MM.1S (cell line): ENCODE results near the gene NDNF.

ENCODE experiments used
- DNase-seq: peaks from one replicate; pipeline ENCODE4 v3.0.0-alpha.2; 2015
- H2AFZ ChIP-seq: fragments of 300-600 bp; sonication (generic); 2 replicates; pipeline ENCODE4 v1.6.0; 2016; ENCODE audit warnings: antibody characterized with exemption, low read length
- H3F3A ChIP-seq: fragments of 300-600 bp; sonication (generic); 2 replicates; pipeline ENCODE4 v1.6.1; 2016; ENCODE audit warnings: mild to moderate bottlenecking, antibody characterized with exemption, low read length, moderate library complexity, mixed read lengths; ENCODE audit not compliant: insufficient read depth
- H3K27ac ChIP-seq: fragments of 300-600 bp; sonication (generic); 2 replicates; pipeline ENCODE4 v1.5.1; 2016; ENCODE audit warnings: mild to moderate bottlenecking, low read length
- H3K27me3 ChIP-seq: fragments of 300-600 bp; sonication (generic); replicated peaks from 2 replicates; pipeline ENCODE4 v1.6.0; 2016; ENCODE audit warnings: low read length; ENCODE audit not compliant: insufficient read depth
- H3K36me3 ChIP-seq: fragments of 300-600 bp; sonication (generic); replicated peaks from 2 replicates; pipeline ENCODE4 v1.6.1; 2016; ENCODE audit warnings: mild to moderate bottlenecking, low read length, mixed read lengths; ENCODE audit not compliant: insufficient read depth
- H3K4me1 ChIP-seq: fragments of 300-600 bp; sonication (generic); 2 replicates; pipeline ENCODE4 v1.6.1; 2016; ENCODE audit warnings: low read length, mixed read lengths
- H3K4me2 ChIP-seq: fragments of 300-600 bp; sonication (generic); 2 replicates; pipeline ENCODE4 v1.6.0; 2016; ENCODE audit warnings: low read depth, low read length
- H3K4me3 ChIP-seq: fragments of 300-600 bp; sonication (generic); 2 replicates; pipeline ENCODE4 v1.5.1; 2016; ENCODE audit warnings: low read length, mixed read lengths
- H3K79me2 ChIP-seq: fragments of 300-600 bp; sonication (generic); 2 replicates; pipeline ENCODE4 v1.6.1; 2016; ENCODE audit warnings: mixed run types, low read length, mixed read lengths
- H3K9ac ChIP-seq: fragments of 300-600 bp; sonication (generic); 2 replicates; pipeline ENCODE4 v1.6.1; 2016; ENCODE audit warnings: low read length, mixed read lengths
- H3K9me2 ChIP-seq: fragments of 300-600 bp; sonication (generic); replicated peaks from 2 replicates; pipeline ENCODE4 v1.6.1; 2016; ENCODE audit warnings: mild to moderate bottlenecking, low read length, mixed read lengths; ENCODE audit not compliant: insufficient read depth
- H3K9me3 ChIP-seq: fragments of 300-600 bp; sonication (generic); replicated peaks from 2 replicates; pipeline ENCODE4 v1.6.1; 2016; ENCODE audit warnings: mild to moderate bottlenecking, low read length, mixed read lengths; ENCODE audit not compliant: insufficient read depth
- H4K20me1 ChIP-seq: fragments of 300-600 bp; sonication (generic); 2 replicates; pipeline ENCODE4 v1.6.1; 2016; ENCODE audit warnings: mild to moderate bottlenecking, low read length, moderate library complexity, mixed read lengths; ENCODE audit not compliant: insufficient read depth
- CTCF ChIP-seq: fragments of 300-600 bp; sonication (generic); IDR thresholded peaks from 2 replicates; pipeline ENCODE4 v1.5.1; 2016; ENCODE audit warnings: antibody characterized with exemption, low read length, mixed read lengths
- EZH2 ChIP-seq: fragments of 300-600 bp; sonication (generic); optimal IDR thresholded peaks from 2 replicates; pipeline ENCODE3; 2017; ENCODE audit warnings: low read depth, mild to moderate bottlenecking, antibody characterized with exemption, low read length, mixed read lengths
- EZH2phosphoT487 ChIP-seq: fragments of 300-600 bp; sonication (generic); IDR thresholded peaks from 2 replicates; pipeline ENCODE4 v1.6.1; 2018; ENCODE audit warnings: antibody characterized with exemption, low read length

The NDNF gene

GRCh38 chr4:121107507-121107906, 35.2 kb upstream of the NDNF start:
- 0 out of 2 replicates have a peak, but pooled peaks cover 2% of the 10 kb centered on the region for H3K4me1 ChIP-seq
- H3K4me3 ChIP-seq: no peak overlapping the region
- no peaks in the 10 kb centered on the region for H3F3A ChIP-seq
- no peak for DNase-seq
- H3K79me2 ChIP-seq: no peaks in the 10 kb centered on the region
- no peaks in the 10 kb centered on the region for H3K36me3 ChIP-seq
- no peaks in the 10 kb centered on the region for H4K20me1 ChIP-seq
- H3K9me2 ChIP-seq: no peaks in the 10 kb centered on the region
- H3K4me2 ChIP-seq: no peak overlapping the region
- no peak overlapping the region for H2AFZ ChIP-seq
- no peak overlapping the region for H3K27ac ChIP-seq
- H3K9me3 ChIP-seq: no peaks in the 10 kb centered on the region
- TF ChIP-seq EZH2: no peak
- TF ChIP-seq EZH2phosphoT487: no peak
- no peak for TF ChIP-seq CTCF
- no peak overlapping the region for H3K9ac ChIP-seq
- no peaks in the 10 kb centered on the region for H3K27me3 ChIP-seq

GRCh38 chr4:121100093-121100775, 27.9 kb upstream of the NDNF start:
- Histone ChIP-seq H3K27ac (peak overlapping the region; percentile 88), H2AFZ (no peak overlapping the region), H3K4me3 (no peak overlapping the region), H4K20me1 (no peaks in the 10 kb centered on the region), H3K79me2 (no peaks in the 10 kb centered on the region), H3K27me3 (no peaks in the 10 kb centered on the region), H3K9me2 (no peaks in the 10 kb centered on the region), H3K9me3 (no peaks in the 10 kb centered on the region), H3F3A (peaks cover 18% of the 10 kb centered on the region), H3K36me3 (no peaks in the 10 kb centered on the region), H3K4me2 (peak overlapping the region; percentile 58), H3K4me1 (peaks cover 40% of the 10 kb centered on the region), H3K9ac (peak overlapping the region; percentile 57; the same call in 1 of the 2 replicates)
- TF ChIP-seq EZH2phosphoT487 (no peak), EZH2 (no peak), CTCF (no peak)
- peak; percentile 63 for DNase-seq

- Histone ChIP-seq H3K4me2 (no peak overlapping the region), H3K27me3 (no peaks in the 10 kb centered on the region)
- DNase-seq: no peak
These were observed 25.9 kb upstream of the NDNF start for GRCh38 chr4:121098266-121098665.

More at GRCh38 chr4:121098266-121098665, 25.9 kb upstream of the NDNF start:
- H3F3A ChIP-seq: peaks cover 18% of the 10 kb centered on the region
- no peaks in the 10 kb centered on the region for H3K36me3 ChIP-seq
- no peak overlapping the region for H3K9ac ChIP-seq
- no peak overlapping the region for H2AFZ ChIP-seq
- H3K9me2 ChIP-seq: no peaks in the 10 kb centered on the region
- no peaks in the 10 kb centered on the region for H4K20me1 ChIP-seq
- no peak overlapping the region for H3K4me3 ChIP-seq
- no peaks in the 10 kb centered on the region for H3K79me2 ChIP-seq
- no peaks in the 10 kb centered on the region for H3K9me3 ChIP-seq
- H3K4me1 ChIP-seq: peaks cover 46% of the 10 kb centered on the region
- TF ChIP-seq EZH2 (no peak), CTCF (no peak), EZH2phosphoT487 (no peak)
- no peak overlapping the region for H3K27ac ChIP-seq
